Gastrocnemius medialis (tissue), 4 donors: ENCODE data around the gene POR. TPM values are rescaled to one million over a fixed set of nuclear protein-coding genes. Genes with fewer than 3 reads are reported as not detected.

Experiments
- ATAC-seq, 2 donors: fragments of 150-250 bp; one replicate each; pipeline ENCODE4 v1.9.1; 2016
- DNase-seq, 2 donors: peaks; one replicate each; pipeline ENCODE4 v3.0.0-alpha.2; 2019
- H3K27ac ChIP-seq, 4 donors: fragments of 200-600 bp; sonication (generic); 1 replicate in 1 of 4; 2 replicates in 3 of 4; pipeline ENCODE4 v1.5.1; 2016 to 2018; ENCODE audit warnings: mild to moderate bottlenecking in 2 of 4, moderate library complexity in 1 of 4
- H3K27me3 ChIP-seq, 3 donors: fragments of 200-600 bp; sonication (generic) in 2 of 3; 1 replicate in 1 of 3; 2 replicates in 2 of 3; pipeline versions ENCODE4 v1.5.1 to v1.6.0; 2016 to 2019; ENCODE audit warnings: mild to moderate bottlenecking in 1 of 3, moderate library complexity in 1 of 3
- H3K36me3 ChIP-seq, 2 donors: fragments of 200-600 bp; sonication (generic) in 1 of 2; one replicate each; pipeline ENCODE4 v1.5.1; 2017 to 2018
- H3K4me1 ChIP-seq, 2 donors: fragments of 200-600 bp; sonication (generic) in 1 of 2; one replicate each; pipeline ENCODE4 v1.5.1; 2016 to 2017; ENCODE audit warnings: mild to moderate bottlenecking in 2 of 2
- H3K4me3 ChIP-seq, 4 donors: fragments of 200-600 bp; sonication (generic) in 3 of 4; 1 replicate in 1 of 4; 2 replicates in 3 of 4; pipeline ENCODE4 v1.5.1; 2016 to 2019; ENCODE audit warnings: mild to moderate bottlenecking in 2 of 4
- H3K9me3 ChIP-seq, 3 donors: fragments of 200-600 bp; sonication (generic) in 2 of 3; 1 replicate in 1 of 3; 2 replicates in 2 of 3; pipeline ENCODE4 v1.5.1; 2016 to 2019
- CTCF ChIP-seq, 5 experiments: fragments of 450-650 bp in 3 of 5; fragments of 200-600 bp in 2 of 5; sonication (generic) in 2 of 5; IDR thresholded peaks in 4 of 5; conservative IDR thresholded peaks in 1 of 5; 1 replicate in 4 of 5; 2 replicates in 1 of 5; pipeline ENCODE4 v1.5.1; 2016 to 2019; ENCODE audit warnings: antibody characterized with exemption in 5 of 5, mild to moderate bottlenecking in 3 of 5, moderate library complexity in 3 of 5
- POLR2A ChIP-seq, 2 donors: fragments of 450-650 bp; IDR thresholded peaks; one replicate each; pipeline ENCODE4 v1.6.1; 2017; ENCODE audit warnings: antibody characterized with exemption in 2 of 2, mild to moderate bottlenecking in 2 of 2, moderate library complexity in 2 of 2
- in situ Hi-C, 4 donors: fragments of 200-750 bp; cut with MboI; loops; one replicate each; pipeline versions ENCODE4 v1.15.0 to v1.8.0; 2017; ENCODE audit warnings: low sequenced_read_pairs in 4 of 4
- intact Hi-C: fragments of 100-400 bp; cut with DNase I; formaldehyde crosslinking; loops from one replicate; pipeline ENCODE4 v1.15.1; 2023; ENCODE audit warnings: low total_unique reads
- total RNA-seq, 4 donors: library from RNA; depleted of rRNA; stranded (reverse); fragments of >200 nt; gene quantifications; one replicate each; pipeline versions ENCODE4 v1.1.0 to v1.2.3, GENCODE V29; 2016

The POR gene
- total RNA-seq, 4 donors from 2014 or later: 85.7 to 218 (median 115) TPM

GRCh38 chr7:75969704-75970498, 54.9 kb downstream of the POR start:
- intact Hi-C loops (loop anchor here (2.0 to 10.0 kb wide), 2 partner anchors 23 to 1485 kb away; no protein-coding TSS in a partner anchor), in situ Hi-C loops (no loop called here)
- H3K4me1 ChIP-seq: peaks cover 62 to 79% of the 10 kb centered on the region in 2 donors
- DNase-seq (peak; percentile 63 to 66), ATAC-seq (peak; percentile 4 to 11)
- H3K4me3 ChIP-seq: no peak overlapping the region
- H3K27ac ChIP-seq: peak overlapping the region; percentile 91 to 97 (median 94)
- no peak for TF ChIP-seq POLR2A (IDR thresholded peaks at IDR 0.05)
- TF ChIP-seq CTCF (IDR thresholded peaks at IDR 0.05 in 4 of 5, conservative IDR thresholded peaks at IDR 0.05 in 1 of 5): no peak
- peaks cover 0 to 16% of the 10 kb centered on the region in 2 donors for H3K36me3 ChIP-seq
- H3K9me3 ChIP-seq: no peaks in the 10 kb centered on the region
- H3K27me3 ChIP-seq: no peaks in the 10 kb centered on the region

- H3K4me1 ChIP-seq: peaks cover 48 to 71% of the 10 kb centered on the region in 2 donors
- intact Hi-C loops (no loop called here), in situ Hi-C loops (no loop called here)
- H3K27ac ChIP-seq: peak overlapping the region; percentile 91 to 97 (median 94)
- no peaks in the 10 kb centered on the region for H3K9me3 ChIP-seq
- peak in 1 of 2 donors; percentile 40 for DNase-seq
- H3K27me3 ChIP-seq: no peaks in the 10 kb centered on the region
- no peak for ATAC-seq
- no peak for TF ChIP-seq CTCF (IDR thresholded peaks at IDR 0.05 in 4 of 5, conservative IDR thresholded peaks at IDR 0.05 in 1 of 5)
- no peak for TF ChIP-seq POLR2A (IDR thresholded peaks at IDR 0.05)
- H3K36me3 ChIP-seq: peaks cover 0 to 16% of the 10 kb centered on the region in 2 donors
- H3K4me3 ChIP-seq: no peak overlapping the region
These were observed 56.5 kb downstream of the POR start for GRCh38 chr7:75971309-75971960.

GRCh38 chr7:75971961-75972763, 57.2 kb downstream of the POR start:
- no peak overlapping the region for H3K4me3 ChIP-seq
- H3K36me3 ChIP-seq: peaks cover 0 to 16% of the 10 kb centered on the region in 2 donors
- intact Hi-C loops (no loop called here), in situ Hi-C loops (no loop called here)
- H3K27me3 ChIP-seq: no peaks in the 10 kb centered on the region
- peak overlapping the region; percentile 91 to 97 (median 94) for H3K27ac ChIP-seq
- TF ChIP-seq POLR2A (IDR thresholded peaks at IDR 0.05): peak in 1 of 2 donors; percentile 11
- TF ChIP-seq CTCF (IDR thresholded peaks at IDR 0.05 in 4 of 5, conservative IDR thresholded peaks at IDR 0.05 in 1 of 5): peak in 3 of 5 experiments; percentile 24 to 47 (median 30)
- DNase-seq (peak; percentile 83 to 90), ATAC-seq (peak; percentile 53 to 56)
- no peaks in the 10 kb centered on the region for H3K9me3 ChIP-seq
- peaks cover 40 to 65% of the 10 kb centered on the region in 2 donors for H3K4me1 ChIP-seq

GRCh38 chr7:75977743-75978142, 62.8 kb downstream of the POR start:
- H3K27ac ChIP-seq: peak overlapping the region in 3 of 4 donors; percentile 8 to 49 (median 44)
- DNase-seq: peak; percentile 59 to 76
- H3K27me3 ChIP-seq: no peaks in the 10 kb centered on the region
- H3K4me1 ChIP-seq: peaks cover 14 to 25% of the 10 kb centered on the region in 2 donors
- in situ Hi-C loops: no loop called here
- peak; percentile 70 to 76 for ATAC-seq
- intact Hi-C loops: no loop called here
- no peak overlapping the region for H3K4me3 ChIP-seq
- no peaks in the 10 kb centered on the region for H3K9me3 ChIP-seq
- H3K36me3 ChIP-seq: peaks cover 0 to 49% of the 10 kb centered on the region in 2 donors
- no peak for TF ChIP-seq CTCF (IDR thresholded peaks at IDR 0.05 in 4 of 5, conservative IDR thresholded peaks at IDR 0.05 in 1 of 5)
- TF ChIP-seq POLR2A (IDR thresholded peaks at IDR 0.05): no peak
